ENCODE measurements around the gene TIMP2. TPM values are rescaled to one million over a fixed set of nuclear protein-coding genes. Genes with fewer than 3 reads are reported as not detected.

Gene TIMP2
- total and polyA plus RNA-seq, 2 experiments from 2014 or later = 20.9 to 63.3 TPM

GRCh38 chr17:78959803-78960202 lies 34.6 kb upstream of the TIMP2 start:
- 97% methylated on average over 12 of the region's 12 CpGs for WGBS (ENCODE audit: low lambda C conversion rate, missing lambda C conversion rate)
- Histone ChIP-seq H4K20me1 (ENCODE audit: insufficient read depth, poor library complexity, severe bottlenecking) (no peaks in the 10 kb centered on the region), H3K4me3 (no peak overlapping the region), H3K36me3 (replicated peaks; ENCODE audit: insufficient read depth, low read depth) (no peaks in the 10 kb centered on the region), H3K4me1 (ENCODE audit: insufficient read depth) (peaks cover 23% of the 10 kb centered on the region), H3K27ac (no peak overlapping the region), H3K9me3 (ENCODE audit: low read depth) (no peaks in the 10 kb centered on the region), H3K79me2 (no peaks in the 10 kb centered on the region), H3K4me2 (no peak overlapping the region), H3K27me3 (no peaks in the 10 kb centered on the region), H3K9me2 (replicated peaks; ENCODE audit: insufficient read depth) (no peaks in the 10 kb centered on the region), H2AFZ (no peak overlapping the region)
- DNase-seq (ENCODE audit: low spot score) = no peak
- TF ChIP-seq CTCF (IDR thresholded peaks at IDR 0.05; ENCODE audit: poor library complexity) (no peak), EZH2phosphoT487 (IDR thresholded peaks at IDR 0.05; ENCODE audit: low read depth, severe bottlenecking, unreplicated experiment) (no peak), EZH2 (IDR thresholded peaks at IDR 0.05; ENCODE audit: borderline replicate concordance) (no peak)

GRCh38 chr17:78958641-78959127 lies 33.5 kb upstream of the TIMP2 start:
- no peak overlapping the region for H3K4me3 ChIP-seq
- DNase-seq (ENCODE audit: low spot score) = peak; percentile 82
- no peak overlapping the region for H2AFZ ChIP-seq
- peaks cover 29% of the 10 kb centered on the region for H3K4me1 ChIP-seq (ENCODE audit: insufficient read depth)
- H4K20me1 ChIP-seq (ENCODE audit: insufficient read depth, poor library complexity, severe bottlenecking) = no peaks in the 10 kb centered on the region
- H3K79me2 ChIP-seq = no peaks in the 10 kb centered on the region
- no peaks in the 10 kb centered on the region for H3K27me3 ChIP-seq
- H3K4me2 ChIP-seq = no peak overlapping the region
- no peaks in the 10 kb centered on the region for H3K9me3 ChIP-seq (ENCODE audit: low read depth)
- H3K9me2 ChIP-seq (replicated peaks; ENCODE audit: insufficient read depth) = no peaks in the 10 kb centered on the region
- TF ChIP-seq CTCF (IDR thresholded peaks at IDR 0.05; ENCODE audit: poor library complexity) (no peak), EZH2 (IDR thresholded peaks at IDR 0.05; ENCODE audit: borderline replicate concordance) (no peak)
- no peaks in the 10 kb centered on the region for H3K36me3 ChIP-seq (replicated peaks; ENCODE audit: insufficient read depth, low read depth)
- WGBS (ENCODE audit: low lambda C conversion rate, missing lambda C conversion rate) = 46% methylated on average over 7 of the region's 7 CpGs
- peak overlapping the region; percentile 96 for H3K27ac ChIP-seq

GRCh38 chr17:78957128-78957527 lies 31.9 kb upstream of the TIMP2 start:
- no peaks in the 10 kb centered on the region for H4K20me1 ChIP-seq (ENCODE audit: insufficient read depth, poor library complexity, severe bottlenecking)
- H3K79me2 ChIP-seq = no peaks in the 10 kb centered on the region
- H2AFZ ChIP-seq = no peak overlapping the region
- no peaks in the 10 kb centered on the region for H3K9me3 ChIP-seq (ENCODE audit: low read depth)
- no peak overlapping the region for H3K4me3 ChIP-seq
- peaks cover 37% of the 10 kb centered on the region for H3K4me1 ChIP-seq (ENCODE audit: insufficient read depth)
- no peak overlapping the region for H3K27ac ChIP-seq
- no peaks in the 10 kb centered on the region for H3K36me3 ChIP-seq (replicated peaks; ENCODE audit: insufficient read depth, low read depth)
- no peaks in the 10 kb centered on the region for H3K27me3 ChIP-seq
- no peak overlapping the region for H3K4me2 ChIP-seq
- H3K9me2 ChIP-seq (replicated peaks; ENCODE audit: insufficient read depth) = no peaks in the 10 kb centered on the region
- 84% methylated on average over 12 of the region's 12 CpGs for WGBS (ENCODE audit: low lambda C conversion rate, missing lambda C conversion rate)
- no peak for DNase-seq (ENCODE audit: low spot score)
- TF ChIP-seq EZH2phosphoT487 (IDR thresholded peaks at IDR 0.05; ENCODE audit: low read depth, severe bottlenecking, unreplicated experiment) (no peak), CTCF (IDR thresholded peaks at IDR 0.05; ENCODE audit: poor library complexity) (no peak), EZH2 (IDR thresholded peaks at IDR 0.05; ENCODE audit: borderline replicate concordance) (no peak)

- Histone ChIP-seq H3K4me2 (no peak overlapping the region), H3K27ac (no peak overlapping the region)
- WGBS (ENCODE audit: low lambda C conversion rate, missing lambda C conversion rate) = 68% methylated on average over 10 of the region's 11 CpGs
Measured at GRCh38 chr17:78956254-78956653, 31.1 kb upstream of the TIMP2 start.

More at GRCh38 chr17:78956254-78956653, 31.1 kb upstream of the TIMP2 start:
- DNase-seq (ENCODE audit: low spot score) = peak; percentile 17
- H3K79me2 ChIP-seq = no peaks in the 10 kb centered on the region
- H3K9me3 ChIP-seq (ENCODE audit: low read depth) = no peaks in the 10 kb centered on the region
- H3K36me3 ChIP-seq (replicated peaks; ENCODE audit: insufficient read depth, low read depth) = no peaks in the 10 kb centered on the region
- no peaks in the 10 kb centered on the region for H3K9me2 ChIP-seq (replicated peaks; ENCODE audit: insufficient read depth)
- no peak overlapping the region for H3K4me3 ChIP-seq
- H3K4me1 ChIP-seq (ENCODE audit: insufficient read depth) = peaks cover 43% of the 10 kb centered on the region
- TF ChIP-seq CTCF (IDR thresholded peaks at IDR 0.05; ENCODE audit: poor library complexity) = no peak
- no peak for TF ChIP-seq EZH2 (IDR thresholded peaks at IDR 0.05; ENCODE audit: borderline replicate concordance)
- TF ChIP-seq EZH2phosphoT487 (IDR thresholded peaks at IDR 0.05; ENCODE audit: low read depth, severe bottlenecking, unreplicated experiment) = no peak
- H3K27me3 ChIP-seq = no peaks in the 10 kb centered on the region
- H4K20me1 ChIP-seq (ENCODE audit: insufficient read depth, poor library complexity, severe bottlenecking) = no peaks in the 10 kb centered on the region
- no peak overlapping the region for H2AFZ ChIP-seq
